Right lobe of liver (tissue), 4 donors: ENCODE data around the gene SLC17A7.

Experiments used
- POLR2A ChIP-seq: fragments of 450-650 bp; IDR thresholded peaks from one replicate; pipeline ENCODE4 v1.6.1; 2017; ENCODE audit warnings: antibody characterized with exemption, mild to moderate bottlenecking
- TF ChIP-seq, protein P1 (sequence below), 4 donors: fragments of 200-600 bp in 3 of 4; fragments of 450-650 bp in 1 of 4; IDR thresholded peaks; one replicate each; pipeline versions ENCODE4 v1.5.1 to v1.8.0; 2016 to 2022; ENCODE audit warnings: antibody characterized with exemption in 4 of 4, mild to moderate bottlenecking in 2 of 4
- donor health status: DM: no; HTN: no; CAD: no.
- donor health status: DM: no; HTN: no; CAD: no.
- donor health status: DM: no; HTN: yes; CAD: no.

DNA sequence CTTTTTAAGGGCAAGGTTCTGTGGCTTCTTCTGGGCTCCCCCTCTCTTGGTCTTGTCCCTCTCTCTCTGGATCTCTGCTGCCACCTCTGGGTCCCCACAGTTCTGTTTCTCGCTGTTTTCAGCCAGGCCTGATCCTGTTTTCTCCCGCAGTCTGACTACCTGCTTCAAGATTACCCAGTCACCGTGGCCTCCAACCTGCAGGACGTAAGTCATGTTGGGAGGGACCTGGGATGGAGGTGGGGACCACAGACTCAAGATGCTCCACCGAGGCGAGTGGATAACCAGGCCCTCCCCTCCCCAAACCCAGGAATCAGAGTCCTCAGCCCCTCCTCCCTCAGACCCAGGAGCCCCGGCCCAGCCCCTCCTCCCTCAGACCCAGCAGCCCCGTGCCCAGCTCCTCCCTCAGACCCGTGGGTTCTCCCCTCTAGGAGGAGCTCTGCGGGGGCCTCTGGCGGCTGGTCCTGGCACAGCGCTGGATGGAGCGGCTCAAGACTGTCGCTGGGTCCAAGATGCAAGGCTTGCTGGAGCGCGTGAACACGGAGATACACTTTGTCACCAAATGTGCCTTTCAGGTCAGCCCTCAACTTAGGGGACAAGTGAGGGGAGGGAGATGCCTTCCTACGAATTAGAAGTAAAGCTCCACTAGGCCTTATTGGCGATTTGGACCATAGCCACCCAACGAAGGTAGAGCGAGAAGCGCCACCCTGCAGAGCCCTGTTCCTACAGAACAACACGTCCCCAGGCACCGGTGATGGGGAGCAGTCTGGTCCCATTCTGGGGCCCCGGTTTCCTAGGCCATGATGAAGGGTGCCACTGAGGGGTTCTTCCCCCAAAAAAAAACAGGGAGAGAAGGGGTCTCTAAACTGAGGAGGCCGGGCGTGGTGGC, 34.9 kb upstream of the SLC17A7 start:
- TF ChIP-seq, protein P1, sequence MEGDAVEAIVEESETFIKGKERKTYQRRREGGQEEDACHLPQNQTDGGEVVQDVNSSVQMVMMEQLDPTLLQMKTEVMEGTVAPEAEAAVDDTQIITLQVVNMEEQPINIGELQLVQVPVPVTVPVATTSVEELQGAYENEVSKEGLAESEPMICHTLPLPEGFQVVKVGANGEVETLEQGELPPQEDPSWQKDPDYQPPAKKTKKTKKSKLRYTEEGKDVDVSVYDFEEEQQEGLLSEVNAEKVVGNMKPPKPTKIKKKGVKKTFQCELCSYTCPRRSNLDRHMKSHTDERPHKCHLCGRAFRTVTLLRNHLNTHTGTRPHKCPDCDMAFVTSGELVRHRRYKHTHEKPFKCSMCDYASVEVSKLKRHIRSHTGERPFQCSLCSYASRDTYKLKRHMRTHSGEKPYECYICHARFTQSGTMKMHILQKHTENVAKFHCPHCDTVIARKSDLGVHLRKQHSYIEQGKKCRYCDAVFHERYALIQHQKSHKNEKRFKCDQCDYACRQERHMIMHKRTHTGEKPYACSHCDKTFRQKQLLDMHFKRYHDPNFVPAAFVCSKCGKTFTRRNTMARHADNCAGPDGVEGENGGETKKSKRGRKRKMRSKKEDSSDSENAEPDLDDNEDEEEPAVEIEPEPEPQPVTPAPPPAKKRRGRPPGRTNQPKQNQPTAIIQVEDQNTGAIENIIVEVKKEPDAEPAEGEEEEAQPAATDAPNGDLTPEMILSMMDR (IDR thresholded peaks at IDR 0.05): no peak
- no peak for TF ChIP-seq POLR2A
